Chondrocyte (in vitro differentiated cells): ENCODE results near the gene SLC31A2. TPM values are rescaled to one million over a fixed set of nuclear protein-coding genes. Genes with fewer than 3 reads are reported as not detected.
"Not testable (repeated sequence)": the region's sequence is repeated elsewhere in the genome, so short reads cannot be mapped to it uniquely, and the experiment has no call there.

Experiments used
- DNase-seq: peaks from one replicate; pipeline ENCODE4 v3.0.0; 2021; ENCODE audit warnings: mixed read lengths, low spot score
- H3K27ac Mint-ChIP-seq: one replicate; pipeline ENCODE4 v1.8.0; 2021; ENCODE audit warnings: mild to moderate bottlenecking, moderate library complexity, mixed read lengths; ENCODE audit not compliant: unreplicated experiment
- H3K27me3 Mint-ChIP-seq: 2 replicates; pipeline ENCODE4 v1.8.0; 2021; ENCODE audit warnings: low read depth, mixed read lengths
- H3K36me3 Mint-ChIP-seq: 2 replicates; pipeline ENCODE4 v1.8.0; 2021; ENCODE audit warnings: low read depth, mixed read lengths
- H3K4me1 Mint-ChIP-seq: 2 replicates; pipeline ENCODE4 v1.8.0; 2021; ENCODE audit warnings: low read depth, mild to moderate bottlenecking, mixed read lengths
- H3K4me3 Mint-ChIP-seq: one replicate; pipeline ENCODE4 v1.8.0; 2021; ENCODE audit warnings: mild to moderate bottlenecking, moderate library complexity, mixed read lengths; ENCODE audit not compliant: unreplicated experiment
- H3K9me3 Mint-ChIP-seq: 2 replicates; pipeline ENCODE4 v1.8.0; 2021; ENCODE audit warnings: low read depth, mixed read lengths
- CTCF ChIP-seq: fragments of 200-600 bp; sonication (generic); IDR thresholded peaks from 2 replicates; pipeline ENCODE4 v1.5.0; 2021; ENCODE audit warnings: antibody characterized with exemption, mild to moderate bottlenecking, moderate library complexity
- total RNA-seq: library from RNA; stranded (reverse); gene quantifications from 3 replicates; pipeline ENCODE4 v1.2.1, GENCODE V29; 2021

Gene SLC31A2
- total RNA-seq, 1 donor from 2014 or later, result 5.8 TPM

DNA sequence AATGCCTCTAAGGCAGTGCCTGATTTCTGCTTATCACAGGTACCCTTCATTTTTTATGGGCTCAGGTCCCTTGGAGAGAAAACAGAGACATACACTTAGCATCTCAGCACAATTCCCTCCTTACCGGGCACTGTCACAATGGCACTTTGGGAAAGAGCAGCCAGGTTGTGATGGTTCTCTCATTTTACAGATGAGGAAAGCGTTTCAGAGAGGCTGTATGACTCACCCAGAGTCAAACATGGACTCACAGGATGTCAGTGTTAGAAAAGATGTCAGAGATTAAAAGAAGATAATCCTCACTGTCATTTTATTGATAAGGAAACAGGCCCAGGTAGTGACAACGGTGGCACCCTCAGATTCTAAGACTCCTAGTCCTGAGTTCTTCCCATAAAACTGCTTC is 12.0 kb upstream of the SLC31A2 start:
- H3K36me3 Mint-ChIP-seq, result peaks cover 3% of the 10 kb centered on the region
- peaks cover 21% of the 10 kb centered on the region for H3K9me3 Mint-ChIP-seq
- H3K4me1 Mint-ChIP-seq, result no peaks in the 10 kb centered on the region
- H3K27me3 Mint-ChIP-seq, result peaks cover 18% of the 10 kb centered on the region
- no peak for TF ChIP-seq CTCF
- no peak for DNase-seq
- H3K27ac Mint-ChIP-seq, result no peak overlapping the region
- no peak overlapping the region for H3K4me3 Mint-ChIP-seq

- peaks cover 3% of the 10 kb centered on the region for H3K36me3 Mint-ChIP-seq
- H3K27ac Mint-ChIP-seq, result no peak overlapping the region
- H3K4me3 Mint-ChIP-seq, result no peak overlapping the region
- TF ChIP-seq CTCF, result no peak
- peaks cover 18% of the 10 kb centered on the region for H3K27me3 Mint-ChIP-seq
- H3K9me3 Mint-ChIP-seq, result peaks cover 21% of the 10 kb centered on the region
- DNase-seq, result no peak
- no peaks in the 10 kb centered on the region for H3K4me1 Mint-ChIP-seq
Measured at GRCh38 chr9:113139225-113139829, 11.5 kb upstream of the SLC31A2 start.

- Mint-ChIP-seq H3K4me1 (no peaks in the 10 kb centered on the region), H3K27me3 (peaks cover 22% of the 10 kb centered on the region), H3K9me3 (peaks cover 24% of the 10 kb centered on the region), H3K36me3 (peaks cover 3% of the 10 kb centered on the region), H3K4me3 (no peak overlapping the region), H3K27ac (no peak overlapping the region)
- TF ChIP-seq CTCF, result no peak
- no peak for DNase-seq
Measured at GRCh38 chr9:113139953-113140352, 10.9 kb upstream of the SLC31A2 start.

DNA sequence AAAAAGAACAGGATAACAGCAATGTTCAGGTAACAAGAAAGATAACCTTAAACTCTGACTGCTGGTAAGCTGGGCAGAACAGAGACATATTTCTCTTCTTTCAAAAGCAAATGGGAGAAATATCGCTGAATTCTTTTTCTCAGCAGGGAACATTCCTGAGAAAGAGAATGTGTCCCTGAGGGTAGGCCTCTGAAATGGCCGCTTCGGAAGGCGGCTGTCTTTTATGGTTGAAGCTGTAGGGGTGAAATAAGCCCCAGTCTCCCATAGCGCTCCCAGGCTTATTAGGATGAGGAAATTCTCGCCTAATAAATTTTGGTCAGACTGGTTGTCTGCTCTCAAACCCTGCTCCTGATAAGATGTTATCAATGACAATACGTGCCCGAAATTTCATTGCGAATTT is 9.9 kb upstream of the SLC31A2 start:
- H3K27ac Mint-ChIP-seq, H3K4me1 Mint-ChIP-seq, H3K4me3 Mint-ChIP-seq, DNase-seq, H3K36me3 Mint-ChIP-seq: not testable (repeated sequence)
- Mint-ChIP-seq H3K27me3 (peaks cover 28% of the 10 kb centered on the region), H3K9me3 (peaks cover 24% of the 10 kb centered on the region)

GRCh38 chr9:113143432-113144227 is 7.2 kb upstream of the SLC31A2 start:
- peaks cover 3% of the 10 kb centered on the region for H3K36me3 Mint-ChIP-seq
- H3K4me1 Mint-ChIP-seq, result no peaks in the 10 kb centered on the region
- H3K27me3 Mint-ChIP-seq, result peaks cover 31% of the 10 kb centered on the region
- H3K9me3 Mint-ChIP-seq, result peaks cover 24% of the 10 kb centered on the region
- DNase-seq, result no peak
- H3K27ac Mint-ChIP-seq, result no peak overlapping the region
- TF ChIP-seq CTCF, result no peak
- no peak overlapping the region for H3K4me3 Mint-ChIP-seq

- no peak for TF ChIP-seq CTCF
Measured at GRCh38 chr9:113148372-113148705, 2.5 kb upstream of the SLC31A2 start.

More at GRCh38 chr9:113148372-113148705, 2.5 kb upstream of the SLC31A2 start:
- peaks cover 17% of the 10 kb centered on the region for H3K4me1 Mint-ChIP-seq
- H3K27ac Mint-ChIP-seq, result no peak overlapping the region
- H3K27me3 Mint-ChIP-seq, result peaks cover 26% of the 10 kb centered on the region
- H3K9me3 Mint-ChIP-seq, result peaks cover 2% of the 10 kb centered on the region
- H3K4me3 Mint-ChIP-seq, result no peak overlapping the region
- H3K36me3 Mint-ChIP-seq, result no peaks in the 10 kb centered on the region
- no peak for DNase-seq
